H1 (cell line): ENCODE data around the gene TRNP1. TPM values are rescaled to one million over a fixed set of nuclear protein-coding genes. Genes with fewer than 3 reads are reported as not detected.

ENCODE experiments used
- CREB1 ChIP-seq: IDR thresholded peaks from 2 replicates; pipeline ENCODE4 v1.6.1; 2012; ENCODE audit warnings: inconsistent platforms
- EP300 ChIP-seq, 2 experiments: IDR thresholded peaks; 1 replicate in 1 of 2; 2 replicates in 1 of 2; pipeline ENCODE4 v1.6.1; 2011 to 2012; ENCODE audit warnings: low read depth in 2 of 2, low read length in 2 of 2, mild to moderate bottlenecking in 2 of 2, borderline replicate concordance in 1 of 2, inconsistent platforms in 1 of 2, moderate library complexity in 1 of 2
- GABPA ChIP-seq: IDR thresholded peaks from 2 replicates; pipeline ENCODE4 v1.6.1; 2011; ENCODE audit warnings: mild to moderate bottlenecking, low read length, moderate library complexity, borderline replicate concordance; ENCODE audit not compliant: insufficient read depth
- HDAC2 ChIP-seq, 2 experiments: fragments of 300-600 bp in 1 of 2; sonication (generic) in 1 of 2; IDR thresholded peaks; 2 replicates each; pipeline ENCODE4 v1.6.1; 2011 to 2012; ENCODE audit warnings: low read depth in 2 of 2, low read length in 2 of 2, mild to moderate bottlenecking in 2 of 2, moderate library complexity in 2 of 2, borderline replicate concordance in 1 of 2, inconsistent platforms in 1 of 2
- HDAC6 ChIP-seq: IDR thresholded peaks from one replicate; pipeline ENCODE4 v1.7.1; 2012; ENCODE audit warnings: low read depth, mild to moderate bottlenecking, inconsistent platforms, low read length, moderate library complexity
- RAD21 ChIP-seq, 2 experiments: IDR thresholded peaks in 1 of 2; conservative IDR thresholded peaks in 1 of 2; 2 replicates each; pipeline ENCODE4 v1.6.1; 2011; ENCODE audit warnings: low read depth in 2 of 2, low read length in 2 of 2, improper control_type of control experiment in 1 of 2, inconsistent platforms in 1 of 2, mild to moderate bottlenecking in 1 of 2, moderate library complexity in 1 of 2
- SP4 ChIP-seq: IDR thresholded peaks from 2 replicates; pipeline ENCODE4 v1.6.1; 2012; ENCODE audit warnings: low read length, inconsistent platforms
- TAF1 ChIP-seq: IDR thresholded peaks from 2 replicates; pipeline ENCODE4 v1.6.1; 2011; ENCODE audit warnings: mild to moderate bottlenecking, low read depth, low read length
- TEAD4 ChIP-seq: IDR thresholded peaks from 2 replicates; pipeline ENCODE4 v1.6.1; 2012; ENCODE audit warnings: low read depth, low read length, inconsistent platforms, mixed read lengths
- ZNF274 ChIP-seq: IDR thresholded peaks from 2 replicates; pipeline ENCODE4 v1.7.0; 2012; ENCODE audit warnings: low read length, borderline replicate concordance; ENCODE audit errors: extremely low read depth
- polyA plus RNA-seq, 7 experiments: library from polyadenylated mRNA; depleted of rRNA in 3 of 7; stranded (reverse) in 5 of 7; unstranded in 2 of 7; fragments of >200 nt in 5 of 7; fragments of 200-250 nt in 2 of 7; gene quantifications; 1 replicate in 5 of 7; 2 replicates in 1 of 7; 4 replicates in 1 of 7; pipeline versions ENCODE4 v1.2.1 to v1.2.3, GENCODE V29; 2011 to 2013; ENCODE audit warnings: missing spikeins in 2 of 7, mixed read lengths in 2 of 7
- total RNA-seq: library from RNA; stranded (reverse); fragmentation: NEBNext Ultra II Directional; extraction: Animal tissue kit (Norgen Biotek cat#: 25700); gene quantifications from 2 replicates; pipeline ENCODE4 v1.2.1, GENCODE V29; 2021

TRNP1 gene
- total and polyA plus RNA-seq, 2 of the 8 experiments (the other 6 are each of a cell fraction or from before 2014, with no cell fraction given), result 51.7 to 102 TPM

DNA sequence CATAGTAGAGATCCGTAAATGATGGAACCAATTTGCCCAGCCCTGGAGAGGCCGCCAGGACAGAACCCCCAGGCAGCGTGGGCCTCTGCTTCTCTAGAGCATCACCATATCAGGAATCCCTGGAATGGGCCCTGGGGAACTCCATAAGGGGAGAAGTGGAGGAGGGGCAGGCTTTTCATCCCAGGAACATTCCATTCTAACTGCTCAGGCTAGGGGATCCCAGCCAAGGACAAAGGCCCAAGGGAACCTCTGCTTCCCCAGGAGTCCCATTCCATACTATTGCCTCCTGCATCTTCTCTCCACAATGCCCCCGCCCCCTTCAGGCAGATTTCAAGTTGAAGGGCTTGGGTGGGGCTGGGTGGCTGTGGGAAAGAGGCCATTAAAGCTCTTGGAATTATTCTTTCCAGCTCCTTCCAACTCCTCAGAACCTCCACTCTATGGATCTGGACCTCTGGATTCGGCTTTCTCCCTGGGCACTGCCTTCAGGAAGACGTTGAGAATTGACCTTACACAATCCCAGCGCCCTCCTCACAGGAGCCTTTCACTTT lies 6.0 kb downstream of the TRNP1 start (continued):
- TF ChIP-seq ZNF274 (no peak), HDAC6 (no peak), HDAC2 (IDR thresholded peaks at IDR 0.05; ENCODE audit: borderline replicate concordance in 1 of 2, low read depth in 2 of 2, low read length in 2 of 2) (peak; percentile 32 to 68; a peak in 1 of 4 replicates), TAF1 (peak; percentile 70), CREB1 (peak; percentile 32; the same call in 1 of the 2 replicates), RAD21 (IDR thresholded peaks at IDR 0.05 in 1 of 2, conservative IDR thresholded peaks at IDR 0.05 in 1 of 2; ENCODE audit: low read depth in 2 of 2, low read length in 2 of 2) (peak in 1 of 2 experiments; percentile 3; a peak in 1 of 4 replicates), GABPA (no peak), TEAD4 (peak; percentile 99), SP4 (peak; percentile 85; the same call in 1 of the 2 replicates), EP300 (IDR thresholded peaks at IDR 0.05; ENCODE audit: borderline replicate concordance in 1 of 2, low read depth in 2 of 2, low read length in 2 of 2) (peak in 1 of 2 experiments; percentile 98; a peak in 2 of 3 replicates)
